Endothelial cell of umbilical vein (primary cell): ENCODE data around the gene DPEP3. TPM values are rescaled to one million over a fixed set of nuclear protein-coding genes. Genes with fewer than 3 reads are reported as not detected.

Experiments used
- BruUV-seq: library from RNA; stranded (reverse); fragments of 400-500 nt; replicated peaks from 2 replicates; lab custom pipeline; 2021; lab: Mats Ljungman, UMichigan
- CTCF ChIA-PET: fragments of 300-600, 350-600 bp; sonication (Branson Sonifier 250); formaldehyde crosslinking; loops from one replicate; lab custom pipeline; 2021; ENCODE audit warnings: antibody characterized with exemption, inconsistent platforms; lab: Charles Lee
- POLR2A ChIA-PET: fragments of 300-600, 350-600 bp; sonication (Branson Sonifier 250); formaldehyde crosslinking; loops from one replicate; lab custom pipeline; 2021; ENCODE audit warnings: antibody characterized with exemption, inconsistent platforms; lab: Charles Lee
- DNase-seq: peaks from one replicate; pipeline ENCODE4 v3.0.0-alpha.2; 2011; ENCODE audit warnings: low read depth, low spot score
- FAIRE-seq: peaks from 2 replicates; lab custom pipeline; 2011; peaks lifted over from hg19 to GRCh38; lab: Jason Lieb, UNC
- H2AFZ ChIP-seq: 2 replicates; pipeline ENCODE4 v1.6.0; 2012; ENCODE audit warnings: low read depth, low read length, control low read depth, inconsistent platforms
- H3K27ac ChIP-seq: 2 replicates; pipeline ENCODE4 v1.5.1; 2011; ENCODE audit warnings: low read depth, mild to moderate bottlenecking, control low read depth, low read length, moderate library complexity; ENCODE audit not compliant: insufficient read depth
- H3K27me3 ChIP-seq, 2 experiments: 2 replicates each; pipeline versions ENCODE4 v1.6.0 to v1.6.1; 2011; ENCODE audit warnings: low read length in 2 of 2, mixed read lengths in 1 of 2; ENCODE audit not compliant: control insufficient read depth in 2 of 2, insufficient read depth in 2 of 2
- H3K36me3 ChIP-seq, 2 experiments: 2 replicates in 1 of 2; 3 replicates in 1 of 2; pipeline ENCODE4 v1.5.1; 2011; ENCODE audit warnings: low read length in 2 of 2, mild to moderate bottlenecking in 1 of 2, moderate library complexity in 1 of 2; ENCODE audit not compliant: control insufficient read depth in 2 of 2, insufficient read depth in 2 of 2; ENCODE audit errors: extremely low read depth in 1 of 2
- H3K4me1 ChIP-seq: 3 replicates; pipeline ENCODE4 v1.5.1; 2011; ENCODE audit warnings: mild to moderate bottlenecking, low read length; ENCODE audit not compliant: control insufficient read depth, insufficient read depth; ENCODE audit errors: extremely low read depth
- H3K4me2 ChIP-seq: 2 replicates; pipeline ENCODE4 v1.6.1; 2011; ENCODE audit warnings: low read length, control low read depth, mixed read lengths; ENCODE audit not compliant: insufficient read depth
- H3K4me3 ChIP-seq, 3 experiments: fragments of 200-600 bp in 1 of 3; sonication (generic), shearing (Covaris generic) in 1 of 3; replicated peaks in 1 of 3; 2 replicates each; pipeline ENCODE4 v1.5.1; 2011 to 2016; ENCODE audit warnings: control low read depth in 3 of 3, low read length in 3 of 3, mild to moderate bottlenecking in 2 of 3, inconsistent platforms in 1 of 3, low read depth in 1 of 3, moderate library complexity in 1 of 3; ENCODE audit not compliant: insufficient read depth in 1 of 3
- H3K79me2 ChIP-seq: 2 replicates; pipeline ENCODE4 v1.6.0; 2012; ENCODE audit warnings: low read length, inconsistent platforms; ENCODE audit not compliant: control insufficient read depth, insufficient read depth
- H3K9ac ChIP-seq: replicated peaks from 2 replicates; pipeline ENCODE3; 2011; ENCODE audit warnings: low read length, control low read depth; ENCODE audit not compliant: insufficient read depth; ENCODE audit errors: extremely low read depth
- H3K9me1 ChIP-seq: replicated peaks from 3 replicates; pipeline ENCODE4 v1.6.0; 2011; ENCODE audit warnings: mild to moderate bottlenecking, low read length; ENCODE audit not compliant: control insufficient read depth, insufficient read depth; ENCODE audit errors: extremely low read depth
- H3K9me3 ChIP-seq: replicated peaks from 2 replicates; pipeline ENCODE4 v1.5.1; 2012; ENCODE audit warnings: low read length, inconsistent platforms; ENCODE audit not compliant: control insufficient read depth, insufficient read depth
- H4K20me1 ChIP-seq: replicated peaks from 2 replicates; pipeline ENCODE3; 2011; ENCODE audit warnings: mild to moderate bottlenecking, low read length; ENCODE audit not compliant: control insufficient read depth, insufficient read depth; ENCODE audit errors: extremely low read depth
- EZH2 ChIP-seq: IDR thresholded peaks from 2 replicates; pipeline ENCODE4 v1.6.1; 2012; ENCODE audit warnings: borderline replicate concordance, low read depth, mild to moderate bottlenecking, moderate library complexity, low read length, inconsistent platforms; ENCODE audit not compliant: severe bottlenecking
- FOS ChIP-seq: IDR thresholded peaks from 2 replicates; pipeline ENCODE4 v1.6.1; 2011; ENCODE audit warnings: mild to moderate bottlenecking, low read length, moderate library complexity, borderline replicate concordance; ENCODE audit not compliant: insufficient read depth
- GATA2 ChIP-seq: IDR thresholded peaks from 2 replicates; pipeline ENCODE4 v1.7.0; 2011; ENCODE audit warnings: low read depth, mild to moderate bottlenecking, moderate library complexity, mixed read lengths, low read length; ENCODE audit not compliant: insufficient read length, insufficient read depth
- JUN ChIP-seq: IDR thresholded peaks from 2 replicates; pipeline ENCODE4 v1.6.1; 2011; ENCODE audit warnings: borderline replicate concordance, low read depth; ENCODE audit not compliant: insufficient read length, insufficient read depth
- MYC ChIP-seq: IDR thresholded peaks from one replicate; pipeline ENCODE4 v1.6.1; 2011; ENCODE audit warnings: mild to moderate bottlenecking, low read depth, low read length
- POLR2A ChIP-seq: IDR thresholded peaks from 2 replicates; pipeline ENCODE4 v1.6.1; 2012; ENCODE audit warnings: low read depth, mild to moderate bottlenecking, control low read depth, low read length
- POLR2AphosphoS5 ChIP-seq: IDR thresholded peaks from 2 replicates; pipeline ENCODE4 v1.6.1; 2012; ENCODE audit warnings: low read depth, mild to moderate bottlenecking, control low read depth, low read length, moderate library complexity; ENCODE audit not compliant: insufficient read depth
- dilution Hi-C: fragments of 300-500 bp; cut with MboI; formaldehyde crosslinking; loops from one replicate; pipeline ENCODE4 v1.15.0; 2019; ENCODE audit warnings: low sequenced_read_pairs; ENCODE audit not compliant: extremely low pct_ligation_motif_present
- intact Hi-C: fragments of 100-400 bp; cut with micrococcal nuclease; formaldehyde crosslinking; loops from one replicate; pipeline ENCODE4 v1.10.0; 2022
- polyA plus RNA-seq, 4 experiments: library from polyadenylated mRNA; depleted of rRNA in 3 of 4; stranded (reverse) in 3 of 4; unstranded in 1 of 4; fragments of >200 nt; gene quantifications; 2 replicates each; pipeline versions ENCODE4 v1.2.1 to v1.2.3, GENCODE V29; 2011 to 2012; ENCODE audit warnings: missing spikeins in 1 of 4
- total RNA-seq: library from RNA; stranded (reverse); gene quantifications from 2 replicates; pipeline ENCODE4 v1.2.3, GENCODE V29; 2021
- TF ChIP-seq, protein P1 (sequence below), 2 donors: IDR thresholded peaks; 1 replicate in 1 of 2; 2 replicates in 1 of 2; pipeline ENCODE4 v1.5.1; 2011; ENCODE audit warnings: low read length in 2 of 2, mild to moderate bottlenecking in 2 of 2, moderate library complexity in 2 of 2, control low read depth in 1 of 2, inconsistent platforms in 1 of 2, low read depth in 1 of 2; ENCODE audit not compliant: insufficient read depth in 1 of 2; ENCODE audit errors: extremely low read depth in 1 of 2
- TF ChIP-seq, protein P2 (sequence below): IDR thresholded peaks from 2 replicates; pipeline ENCODE4 v1.6.1; 2011; ENCODE audit not compliant: insufficient read depth, insufficient read length

DPEP3 gene
- total and polyA plus RNA-seq, 2 donors (not counting 3 experiments of a cell fraction or from before 2014, with no cell fraction given), result 0.06 TPM; not detected in 1

DNA sequence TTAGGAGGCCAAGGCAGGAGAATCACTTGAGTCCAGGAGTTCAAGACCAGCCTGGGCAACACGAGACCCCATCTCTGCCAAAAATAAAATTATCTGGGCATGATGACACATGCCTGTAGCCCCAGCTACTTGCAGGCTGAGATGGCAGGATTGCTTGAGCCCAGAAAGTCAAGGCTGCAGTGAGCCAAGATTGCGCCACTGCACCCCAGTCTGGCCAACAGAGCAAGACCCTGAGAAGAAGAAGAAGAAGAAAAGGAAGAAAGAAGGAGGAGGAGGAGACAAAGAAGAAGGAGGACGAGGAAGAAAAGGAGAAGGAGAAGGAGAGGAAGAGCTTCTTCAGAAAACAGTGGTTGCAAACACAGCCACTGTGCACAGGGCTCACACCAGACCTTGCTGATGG, 8.4 kb upstream of the DPEP3 start:
- H3K79me2 ChIP-seq, result no peaks in the 10 kb centered on the region
- H3K4me2 ChIP-seq, result no peak overlapping the region
- dilution Hi-C loops (no loop called here), intact Hi-C loops (no loop called here)
- H2AFZ ChIP-seq, result no peak overlapping the region
- no peaks in the 10 kb centered on the region for H4K20me1 ChIP-seq
- no peak overlapping the region for H3K9ac ChIP-seq
- no peaks in the 10 kb centered on the region for H3K27me3 ChIP-seq
- no peak overlapping the region for H3K4me3 ChIP-seq
- DNase-seq, result no peak
- POLR2A ChIA-PET, result no interaction called here
- no TSS peak for BruUV-seq
- no peak for FAIRE-seq
- peaks cover 17% of the 10 kb centered on the region for H3K4me1 ChIP-seq
- CTCF ChIA-PET, result interaction anchor here (1.8 to 2.4 kb wide), 2 partner anchors 14 to 52 kb away, joined by 5 to 6 read pairs; no protein-coding TSS in a partner anchor
- no peaks in the 10 kb centered on the region for H3K9me3 ChIP-seq
- H3K27ac ChIP-seq, result no peak overlapping the region
- H3K9me1 ChIP-seq, result no peaks in the 10 kb centered on the region
- TF ChIP-seq, protein P1, sequence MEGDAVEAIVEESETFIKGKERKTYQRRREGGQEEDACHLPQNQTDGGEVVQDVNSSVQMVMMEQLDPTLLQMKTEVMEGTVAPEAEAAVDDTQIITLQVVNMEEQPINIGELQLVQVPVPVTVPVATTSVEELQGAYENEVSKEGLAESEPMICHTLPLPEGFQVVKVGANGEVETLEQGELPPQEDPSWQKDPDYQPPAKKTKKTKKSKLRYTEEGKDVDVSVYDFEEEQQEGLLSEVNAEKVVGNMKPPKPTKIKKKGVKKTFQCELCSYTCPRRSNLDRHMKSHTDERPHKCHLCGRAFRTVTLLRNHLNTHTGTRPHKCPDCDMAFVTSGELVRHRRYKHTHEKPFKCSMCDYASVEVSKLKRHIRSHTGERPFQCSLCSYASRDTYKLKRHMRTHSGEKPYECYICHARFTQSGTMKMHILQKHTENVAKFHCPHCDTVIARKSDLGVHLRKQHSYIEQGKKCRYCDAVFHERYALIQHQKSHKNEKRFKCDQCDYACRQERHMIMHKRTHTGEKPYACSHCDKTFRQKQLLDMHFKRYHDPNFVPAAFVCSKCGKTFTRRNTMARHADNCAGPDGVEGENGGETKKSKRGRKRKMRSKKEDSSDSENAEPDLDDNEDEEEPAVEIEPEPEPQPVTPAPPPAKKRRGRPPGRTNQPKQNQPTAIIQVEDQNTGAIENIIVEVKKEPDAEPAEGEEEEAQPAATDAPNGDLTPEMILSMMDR (IDR thresholded peaks at IDR 0.05; ENCODE audit: extremely low read depth in 1 of 2, insufficient read depth in 1 of 2, low read depth in 1 of 2, low read length in 2 of 2), result no peak
- TF ChIP-seq EZH2, result no peak
- TF ChIP-seq GATA2, result no peak
- no peak for TF ChIP-seq POLR2A
- TF ChIP-seq, protein P2, sequence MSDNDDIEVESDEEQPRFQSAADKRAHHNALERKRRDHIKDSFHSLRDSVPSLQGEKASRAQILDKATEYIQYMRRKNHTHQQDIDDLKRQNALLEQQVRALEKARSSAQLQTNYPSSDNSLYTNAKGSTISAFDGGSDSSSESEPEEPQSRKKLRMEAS, result no peak
- no peak for TF ChIP-seq FOS
- TF ChIP-seq MYC, result no peak
- TF ChIP-seq JUN, result no peak
- no peak for TF ChIP-seq POLR2AphosphoS5
- H3K36me3 ChIP-seq, result no peaks in the 10 kb centered on the region
